IMR-90 (cell line): ENCODE data around the gene BAZ1A. TPM values are rescaled to one million over a fixed set of nuclear protein-coding genes. Genes with fewer than 3 reads are reported as not detected.

Experiments
- ATAC-seq: fragments of 200-7000 bp; cut with Tn5 transposase; 2 replicates; pipeline ENCODE4 v1.9.1; 2020; ENCODE audit warnings: low read depth, mild to moderate bottlenecking, moderate library complexity
- BruUV-seq: library from RNA; stranded (reverse); fragments of 400-500 nt; replicated peaks from 2 replicates; lab custom pipeline; 2021; lab: Mats Ljungman, UMichigan
- CTCF ChIA-PET: fragments of 300-600 bp; formaldehyde crosslinking; extraction: SDS; loops from one replicate; lab custom pipeline; 2021; ENCODE audit warnings: antibody characterized with exemption; lab: Yijun Ruan, JAX
- POLR2A ChIA-PET: fragments of 300-600 bp; sonication (Branson Sonifier 250); formaldehyde crosslinking; loops from one replicate; lab custom pipeline; 2022; ENCODE audit warnings: antibody characterized with exemption; ENCODE audit not compliant: unreplicated experiment; lab: Charles Lee
- DNase-seq: peaks from one replicate; pipeline ENCODE4 v3.0.0; 2013
- H2AFZ ChIP-seq: replicated peaks from 2 replicates; pipeline ENCODE3; 2013; ENCODE audit warnings: low read length, mild to moderate bottlenecking; ENCODE audit not compliant: poor library complexity
- H2AK5ac ChIP-seq: 2 replicates; pipeline ENCODE4 v1.6.1; 2013; ENCODE audit warnings: low read depth, low read length, inconsistent platforms
- H2AK9ac ChIP-seq: replicated peaks from 2 replicates; pipeline ENCODE3; 2013; ENCODE audit warnings: mild to moderate bottlenecking, low read depth, low read length, moderate library complexity; ENCODE audit not compliant: poor library complexity
- H2BK120ac ChIP-seq: 2 replicates; pipeline ENCODE4 v1.6.1; 2013; ENCODE audit warnings: low read depth, low read length, inconsistent platforms
- H2BK15ac ChIP-seq: 3 replicates; pipeline ENCODE4 v1.6.1; 2013; ENCODE audit warnings: low read depth, low read length, inconsistent platforms
- H2BK20ac ChIP-seq: 2 replicates; pipeline ENCODE4 v1.6.1; 2013; ENCODE audit warnings: low read depth, mild to moderate bottlenecking, inconsistent platforms, low read length, moderate library complexity
- H2BK5ac ChIP-seq: 2 replicates; pipeline ENCODE4 v1.6.1; 2013; ENCODE audit warnings: mild to moderate bottlenecking, low read depth, low read length, inconsistent platforms; ENCODE audit not compliant: poor library complexity, severe bottlenecking
- H3K14ac ChIP-seq: replicated peaks from 2 replicates; pipeline ENCODE4 v1.6.1; 2013; ENCODE audit warnings: low read depth, low read length, inconsistent platforms
- H3K18ac ChIP-seq: 2 replicates; pipeline ENCODE4 v1.6.1; 2013; ENCODE audit warnings: low read depth, low read length, control low read depth
- H3K23ac ChIP-seq: 2 replicates; pipeline ENCODE4 v1.6.1; 2013; ENCODE audit warnings: low read depth, low read length, inconsistent platforms
- H3K27ac ChIP-seq: 2 replicates; pipeline ENCODE4 v1.5.1; 2013; ENCODE audit warnings: mild to moderate bottlenecking, control low read depth, low read length; ENCODE audit not compliant: insufficient read depth
- H3K27me3 ChIP-seq: 2 replicates; pipeline ENCODE4 v1.6.1; 2013; ENCODE audit warnings: low read length; ENCODE audit not compliant: control insufficient read depth, insufficient read depth
- H3K36me3 ChIP-seq: 2 replicates; pipeline ENCODE4 v1.6.1; 2013; ENCODE audit warnings: low read length, mixed read lengths; ENCODE audit not compliant: control insufficient read depth, insufficient read depth
- H3K4ac ChIP-seq: 2 replicates; pipeline ENCODE4 v1.6.1; 2013; ENCODE audit warnings: low read depth, low read length, inconsistent platforms
- H3K4me1 ChIP-seq: 2 replicates; pipeline ENCODE4 v1.6.1; 2013; ENCODE audit warnings: low read length, mixed read lengths; ENCODE audit not compliant: control insufficient read depth, insufficient read depth
- H3K4me2 ChIP-seq: 2 replicates; pipeline ENCODE4 v1.6.1; 2013; ENCODE audit warnings: low read depth, mild to moderate bottlenecking, control low read depth, low read length, moderate library complexity
- H3K4me3 ChIP-seq: 2 replicates; pipeline ENCODE4 v1.5.1; 2013; ENCODE audit warnings: low read depth, mild to moderate bottlenecking, control low read depth, low read length, moderate library complexity; ENCODE audit not compliant: insufficient read depth
- H3K56ac ChIP-seq: 2 replicates; pipeline ENCODE4 v1.6.1; 2013; ENCODE audit warnings: low read length, inconsistent platforms; ENCODE audit not compliant: insufficient read depth; ENCODE audit errors: extremely low read depth
- H3K79me1 ChIP-seq, 2 experiments: 2 replicates each; pipeline ENCODE4 v1.6.1; 2013; ENCODE audit warnings: low read length in 2 of 2, inconsistent platforms in 1 of 2, low read depth in 1 of 2
- H3K9ac ChIP-seq: 2 replicates; pipeline ENCODE4 v1.6.1; 2013; ENCODE audit warnings: low read depth, low read length, control low read depth
- H3K9me1 ChIP-seq: 2 replicates; pipeline ENCODE4 v1.6.1; 2013; ENCODE audit warnings: low read length, inconsistent platforms; ENCODE audit not compliant: insufficient read depth
- H3K9me3 ChIP-seq: 2 replicates; pipeline ENCODE4 v1.6.1; 2013; ENCODE audit warnings: low read length; ENCODE audit not compliant: control insufficient read depth, insufficient read depth
- H4K20me1 ChIP-seq: 2 replicates; pipeline ENCODE4 v1.6.1; 2013; ENCODE audit warnings: low read length, inconsistent platforms; ENCODE audit not compliant: insufficient read depth
- H4K5ac ChIP-seq: 2 replicates; pipeline ENCODE4 v1.6.1; 2013; ENCODE audit warnings: mild to moderate bottlenecking, low read depth, low read length, control low read depth
- H4K8ac ChIP-seq, 2 experiments: 2 replicates each; pipeline ENCODE4 v1.6.1; 2013; ENCODE audit warnings: low read depth in 2 of 2, low read length in 2 of 2, control low read depth in 1 of 2, inconsistent platforms in 1 of 2
- H4K91ac ChIP-seq: 2 replicates; pipeline ENCODE4 v1.6.1; 2013; ENCODE audit warnings: low read depth, low read length, inconsistent platforms; ENCODE audit not compliant: insufficient read depth
- BHLHE40 ChIP-seq: fragments of 150-350 bp; IDR thresholded peaks from 2 replicates; pipeline ENCODE4 v1.6.1; 2016; ENCODE audit warnings: mild to moderate bottlenecking, low read depth, low read length
- CEBPB ChIP-seq: IDR thresholded peaks from 2 replicates; pipeline ENCODE4 v1.6.1; 2012; ENCODE audit warnings: low read depth, low read length, improper control_type of control experiment
- WGBS, 2 experiments: methylation state at CpG; one replicate each; pipeline versions ENCODE4 v1.1.5 to v1.1.7; 2013; ENCODE audit warnings: missing lambda C conversion rate in 2 of 2; ENCODE audit not compliant: insufficient read length in 1 of 2; ENCODE audit errors: extremely low coverage in 2 of 2; 5-methylcytosine and 5-hydroxymethylcytosine counted together
- dilution Hi-C: fragments of 300-500 bp; cut with HindIII; formaldehyde crosslinking; loops from one replicate; pipeline ENCODE4 v1.14.3; 2018; ENCODE audit warnings: low sequenced_read_pairs; ENCODE audit not compliant: unreplicated experiment
- in situ Hi-C: fragments of 300-500 bp; cut with MboI; formaldehyde crosslinking; loops from 3 replicates; pipeline ENCODE4 v1.14.3; 2019; ENCODE audit warnings: low sequenced_read_pairs, inconsistent platforms, mixed read lengths
- intact Hi-C: fragments of 100-400 bp; cut with micrococcal nuclease; formaldehyde crosslinking; loops from 2 replicates; pipeline ENCODE4 v1.10.0; 2022
- polyA plus RNA-seq, 3 experiments: library from polyadenylated mRNA; depleted of rRNA; stranded (reverse); fragments of >200 nt; gene quantifications; 2 replicates each; pipeline ENCODE4 v1.2.3, GENCODE V29; 2012; ENCODE audit warnings: low replicate concordance in 1 of 3
- total RNA-seq: library from RNA; depleted of rRNA; stranded (reverse); fragments of >200 nt; gene quantifications from 2 replicates; pipeline ENCODE4 v1.2.3, GENCODE V29; 2012

Gene BAZ1A
- total and polyA plus RNA-seq, 2 of the 4 experiments (the other 2 are of a cell fraction), result 15.3 to 23.8 TPM

DNA sequence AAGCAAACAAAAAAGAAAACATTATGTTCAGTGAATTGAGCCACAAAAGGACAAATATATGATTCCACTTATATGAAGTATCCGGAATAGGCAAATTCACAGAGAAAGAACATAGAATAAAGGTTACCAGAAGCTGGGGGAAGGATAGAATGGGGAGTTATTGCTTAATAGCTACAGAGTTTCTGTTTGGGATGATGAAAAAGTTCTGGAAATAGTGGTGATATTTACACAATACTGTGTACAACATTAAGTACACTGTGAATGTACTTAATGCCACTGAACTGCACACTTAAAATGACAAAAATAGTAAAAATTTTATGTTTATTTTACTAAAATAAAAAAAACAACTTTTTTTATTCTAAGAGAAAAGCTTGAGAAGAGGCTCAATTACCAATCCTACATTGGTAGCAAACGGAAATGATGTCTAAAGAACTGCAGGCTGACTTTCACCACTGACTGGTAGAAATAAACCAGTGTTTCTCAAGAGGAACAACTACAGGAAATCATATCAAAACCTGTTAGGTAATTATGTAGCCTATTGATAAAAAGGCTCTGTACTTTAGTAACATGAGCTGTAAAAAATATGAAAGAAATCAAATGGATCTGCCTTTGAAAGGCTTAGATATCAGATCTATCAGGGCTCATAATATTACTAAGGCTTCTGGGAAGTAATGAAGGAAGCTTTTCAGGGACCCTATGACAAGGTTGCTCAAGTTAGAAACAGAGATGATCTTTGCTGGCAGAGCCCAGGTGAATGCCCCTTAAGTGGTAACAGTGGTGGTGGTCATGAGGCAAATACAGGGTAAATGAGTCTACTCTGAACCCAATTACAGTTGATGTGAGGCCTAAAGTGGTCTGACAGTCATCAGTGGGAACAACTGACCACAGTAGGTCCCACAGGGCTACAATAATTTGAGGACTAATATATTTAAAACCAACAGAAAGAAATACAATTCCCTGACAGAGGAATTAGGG is 41.3 kb downstream of the BAZ1A start:
- no peak overlapping the region for H3K27ac ChIP-seq
- no peak overlapping the region for H3K14ac ChIP-seq
- no peaks in the 10 kb centered on the region for H3K27me3 ChIP-seq
- H3K79me1 ChIP-seq, result peaks cover 23 to 62% of the 10 kb centered on the region in 2 experiments
- H2AK5ac ChIP-seq, result no peak overlapping the region
- TF ChIP-seq BHLHE40, result no peak
- TF ChIP-seq CEBPB, result peak; percentile 51; the same call in 1 of the 2 replicates
- WGBS, 2 experiments, result no CpG with 5 or more reads among the region's 2 CpGs
- H2AFZ ChIP-seq, result no peak overlapping the region
- DNase-seq, result no peak
- POLR2A ChIA-PET, result no interaction called here
- H3K18ac ChIP-seq, result peak overlapping the region; percentile 36; the same call in 1 of the 2 replicates
- H2BK15ac ChIP-seq, result no peak overlapping the region
- peaks cover 2% of the 10 kb centered on the region; the same call in 1 of the 2 replicates for H3K4me1 ChIP-seq
- in situ Hi-C loops, result no loop called here
- intact Hi-C loops, result no loop called here
- no peak overlapping the region for H3K4me2 ChIP-seq
- no peak overlapping the region for H2BK120ac ChIP-seq
- dilution Hi-C loops, result no loop called here
- H3K56ac ChIP-seq, result no peak overlapping the region
- no peak overlapping the region for H4K8ac ChIP-seq
- H3K36me3 ChIP-seq, result 0 out of 2 replicates have a peak, but pooled peaks cover under 1% of the 10 kb centered on the region
- H4K5ac ChIP-seq, result peak overlapping the region; percentile 69; the same call in 1 of the 2 replicates
- no peak; the same call in 1 of the 2 replicates for ATAC-seq
- H4K20me1 ChIP-seq, result peaks cover 3% of the 10 kb centered on the region; the same call in 1 of the 2 replicates
- 0 out of 2 replicates have a peak, but pooled peaks cover 2% of the 10 kb centered on the region for H3K9me1 ChIP-seq
- no TSS peak for BruUV-seq
- H3K9ac ChIP-seq, result no peak overlapping the region
- no peak overlapping the region for H3K4me3 ChIP-seq
- H3K23ac ChIP-seq, result no peak overlapping the region; the same call in 1 of the 2 replicates
- H4K91ac ChIP-seq, result no peak overlapping the region
- no peaks in the 10 kb centered on the region for H3K9me3 ChIP-seq
- no peak overlapping the region for H2BK5ac ChIP-seq
- no peak overlapping the region for H2AK9ac ChIP-seq
- CTCF ChIA-PET, result no interaction called here
- no peak overlapping the region for H3K4ac ChIP-seq
- no peak overlapping the region for H2BK20ac ChIP-seq
